Activated CD4-positive, alpha-beta T cell treated with anti-CD3 and anti-CD28 coated beads, Interleukin-2, amount 50 U/mL, for 24 hours (primary cell): ENCODE data around the gene L1CAM.
A peak's percentile ranks its signal among the peaks of the same experiment; 100 is the strongest.

Experiments used
- DNase-seq, 2 donors: peaks; one replicate each; pipeline ENCODE4 v3.0.0-alpha.2; 2020; ENCODE audit warnings: low read depth in 1 of 2, low spot score in 1 of 2

L1CAM gene

GRCh38 chrX:153905481-153906095, 19.6 kb upstream of the L1CAM start:
- no peak for DNase-seq

- DNase-seq: no peak
These were observed 18.3 kb upstream of the L1CAM start, which contains the start of gene AVPR2 for GRCh38 chrX:153903991-153904957. AVPR2 (plus strand) TSS chrX:153904673; CDS start chrX:153905146, 473 bp downstream.

GRCh38 chrX:153903238-153903980, 17.4 kb upstream of the L1CAM start:
- DNase-seq: no peak

- DNase-seq: no peak
These were observed 16.4 kb upstream of the L1CAM start for GRCh38 chrX:153902385-153902784.

- no peak for DNase-seq
These were observed 15.8 kb upstream of the L1CAM start for GRCh38 chrX:153901753-153902140.

- DNase-seq: peak in 1 of 2 donors; percentile 43
These were observed 15.1 kb upstream of the L1CAM start for GRCh38 chrX:153900831-153901752.

- no peak for DNase-seq
These were observed 11.9 kb upstream of the L1CAM start for GRCh38 chrX:153897899-153898298.

GRCh38 chrX:153889123-153889522, 3.1 kb upstream of the L1CAM start:
- no peak for DNase-seq

- no peak for DNase-seq
These were observed 2.4 kb upstream of the L1CAM start for GRCh38 chrX:153888344-153888743.

GRCh38 chrX:153887385-153887784, 1.4 kb upstream of the L1CAM start:
- DNase-seq: no peak

- DNase-seq: no peak
These were observed 942 bp upstream of the L1CAM start for GRCh38 chrX:153886915-153887314.

GRCh38 chrX:153885208-153885787, 675 bp downstream of the L1CAM start:
- no peak for DNase-seq

GRCh38 chrX:153884590-153884989, 1.4 kb downstream of the L1CAM start:
- DNase-seq: no peak

- no peak for DNase-seq
These were observed 1.8 kb downstream of the L1CAM start for GRCh38 chrX:153884136-153884535.

GRCh38 chrX:153883163-153883843, 2.7 kb downstream of the L1CAM start:
- DNase-seq: no peak

GRCh38 chrX:153882557-153882956, 3.4 kb downstream of the L1CAM start:
- DNase-seq: no peak

GRCh38 chrX:153882086-153882498, 3.9 kb downstream of the L1CAM start:
- no peak for DNase-seq

- no peak for DNase-seq
These were observed 4.7 kb downstream of the L1CAM start for GRCh38 chrX:153881281-153881680.

- no peak for DNase-seq
These were observed 5.5 kb downstream of the L1CAM start for GRCh38 chrX:153880440-153880815.
